ENCODE measurements around the gene SPC24. TPM values are rescaled to one million over a fixed set of nuclear protein-coding genes. Genes with fewer than 3 reads are reported as not detected.

The SPC24 gene
- total and polyA plus RNA-seq, 9 of the 15 experiments (the other 6 are each of a cell fraction or from before 2014, with no cell fraction given), result 18.2 to 154 (median 60.9) TPM

DNA sequence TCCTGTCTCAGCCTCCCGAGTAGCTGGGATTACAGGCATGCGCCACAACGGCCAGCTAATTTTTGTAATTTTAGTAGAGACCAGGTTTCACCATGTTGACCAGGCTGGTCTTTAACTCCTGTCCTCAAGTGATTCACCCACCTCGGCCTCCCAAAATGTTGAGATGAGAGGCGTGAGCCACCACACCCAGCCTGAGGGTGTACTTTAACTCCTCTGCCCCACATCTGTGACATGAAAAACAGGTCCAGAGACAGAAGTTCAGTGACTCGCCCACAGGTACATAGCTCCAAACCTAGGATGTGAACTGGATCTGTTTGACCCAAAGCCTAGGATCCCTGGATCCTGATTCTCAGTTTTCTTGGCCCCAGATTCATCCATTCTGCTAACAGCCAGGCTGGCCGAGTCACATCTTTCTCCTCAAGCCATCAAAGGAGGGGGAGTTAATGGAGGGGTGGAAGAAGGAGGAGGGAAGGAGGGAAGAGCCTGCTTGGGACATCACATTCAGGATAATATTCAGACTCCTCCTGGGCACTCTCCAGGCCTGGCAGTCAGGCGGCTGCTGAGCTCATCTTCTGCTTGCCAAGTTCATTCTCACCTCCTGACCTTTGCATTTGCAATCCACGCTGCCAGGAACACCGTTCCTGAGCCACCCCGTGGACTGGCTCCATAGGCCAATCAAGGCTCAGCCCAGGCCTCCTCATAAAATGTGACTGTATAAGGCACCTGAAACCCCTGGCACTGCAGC, 3.1 kb downstream of the SPC24 start:
- H3K4me3 ChIP-seq, result no peak overlapping the region
- H3K27ac ChIP-seq (ENCODE audit: extremely low read depth, low read depth, low read length), result no peak overlapping the region; the same call in 2 of the 3 replicates
- intact Hi-C loops (cut with micrococcal nuclease) (no loop called here), in situ Hi-C loops (cut with MboI) (no loop called here)
- no peaks in the 10 kb centered on the region for H3K27me3 ChIP-seq (ENCODE audit: control insufficient read depth in 2 of 2, insufficient read depth in 2 of 2, low read length in 2 of 2)
- POLR2A ChIA-PET, result interaction anchor here (0.9 to 8.1 kb wide), 3 partner anchors 8 to 14 kb away, joined by 3 to 52 read pairs (median 7); no protein-coding TSS in a partner anchor
- no peak for DNase-seq (ENCODE audit: extremely low read depth in 1 of 4, low spot score in 3 of 4)
- peaks cover 7 to 18% of the 10 kb centered on the region in 2 experiments; a peak in 4 of 5 replicates for H3K4me1 ChIP-seq (replicated peaks in 1 of 2; ENCODE audit: control insufficient read depth in 2 of 2, insufficient read depth in 2 of 2, low read length in 2 of 2)
- no peaks in the 10 kb centered on the region; the same call in 1 of the 2 replicates for H4K20me1 ChIP-seq (replicated peaks; ENCODE audit: control insufficient read depth, insufficient read depth, low read length)
- TF ChIP-seq SREBF1 (IDR thresholded peaks at IDR 0.05; ENCODE audit: borderline replicate concordance, low read depth, low read length) (no peak), STAG1 (CRISPR knock-in tag; IDR thresholded peaks at IDR 0.05; ENCODE audit: borderline replicate concordance) (0 out of 2 replicates have a peak, but pooled peaks have one; percentile 4)
- peak overlapping the region in 1 of 2 experiments; percentile 14; a peak in 1 of 4 replicates for H3K9ac ChIP-seq (ENCODE audit: insufficient read depth in 1 of 2, low read depth in 2 of 2, low read length in 2 of 2)
- no peak overlapping the region for H2AFZ ChIP-seq (ENCODE audit: low read depth, low read length)
- FAIRE-seq, result no peak
- 93% methylated on average over 11 of the region's 11 CpGs for WGBS (ENCODE audit: insufficient coverage, low coverage, missing lambda C conversion rate)
- peak overlapping the region; percentile 3; the same call in 1 of the 2 replicates for H3K4me2 ChIP-seq (ENCODE audit: insufficient read depth, low read length)
- peaks cover 42% of the 10 kb centered on the region; the same call in 2 of the 3 replicates for H3K36me3 ChIP-seq (ENCODE audit: control insufficient read depth, insufficient read depth, low read length)
- no peaks in the 10 kb centered on the region for H3K9me1 ChIP-seq (ENCODE audit: control insufficient read depth, insufficient read depth, low read length)
- H3K79me2 ChIP-seq (ENCODE audit: control insufficient read depth, insufficient read depth, low read length), result peaks cover 46% of the 10 kb centered on the region
- ATAC-seq, result no peak
- BruUV-seq (replicated peaks), result TSS peak; percentile 33
- H3K9me3 ChIP-seq (replicated peaks; ENCODE audit: control insufficient read depth, insufficient read depth, low read depth, low read length), result no peaks in the 10 kb centered on the region
- CTCF ChIA-PET (ENCODE audit: low intra/inter-chr PET ratio), result no interaction called here

- POLR2A ChIA-PET, result interaction anchor here (0.6 to 8.1 kb wide), 2 partner anchors 7 to 22 kb away, joined by 3 to 52 read pairs; no protein-coding TSS in a partner anchor
- Histone ChIP-seq H4K20me1 (replicated peaks; ENCODE audit: control insufficient read depth, insufficient read depth, low read length) (no peaks in the 10 kb centered on the region; the same call in 1 of the 2 replicates), H3K9me1 (ENCODE audit: control insufficient read depth, insufficient read depth, low read length) (no peaks in the 10 kb centered on the region), H3K36me3 (ENCODE audit: control insufficient read depth, insufficient read depth, low read length) (peaks cover 52% of the 10 kb centered on the region; the same call in 2 of the 3 replicates), H3K27me3 (ENCODE audit: control insufficient read depth in 2 of 2, insufficient read depth in 2 of 2, low read length in 2 of 2) (no peaks in the 10 kb centered on the region), H3K9me3 (replicated peaks; ENCODE audit: control insufficient read depth, insufficient read depth, low read depth, low read length) (no peaks in the 10 kb centered on the region), H3K9ac (ENCODE audit: insufficient read depth in 1 of 2, low read depth in 2 of 2, low read length in 2 of 2) (peak overlapping the region in 1 of 2 experiments; percentile 82; a peak in 2 of 4 replicates), H3K79me2 (ENCODE audit: control insufficient read depth, insufficient read depth, low read length) (peaks cover 46% of the 10 kb centered on the region), H3K4me2 (ENCODE audit: insufficient read depth, low read length) (no peak overlapping the region), H3K4me1 (replicated peaks in 1 of 2; ENCODE audit: control insufficient read depth in 2 of 2, insufficient read depth in 2 of 2, low read length in 2 of 2) (peaks cover 4 to 18% of the 10 kb centered on the region in 2 experiments; a peak in 4 of 5 replicates), H3K4me3 (no peak overlapping the region), H2AFZ (ENCODE audit: low read depth, low read length) (no peak overlapping the region), H3K27ac (ENCODE audit: extremely low read depth, low read depth, low read length) (no peak overlapping the region)
- 91% methylated on average over 7 of the region's 7 CpGs for WGBS (ENCODE audit: insufficient coverage, low coverage, missing lambda C conversion rate)
- in situ Hi-C loops (cut with MboI) (no loop called here), intact Hi-C loops (cut with micrococcal nuclease) (no loop called here)
- DNase-seq (ENCODE audit: extremely low read depth in 1 of 4, low spot score in 3 of 4), result no peak
- ATAC-seq, result no peak
- no peak for FAIRE-seq
- no TSS peak for BruUV-seq (replicated peaks)
- CTCF ChIA-PET (ENCODE audit: low intra/inter-chr PET ratio), result no interaction called here
- TF ChIP-seq SREBF1 (IDR thresholded peaks at IDR 0.05; ENCODE audit: borderline replicate concordance, low read depth, low read length) (no peak), NR4A1 (CRISPR knock-in tag; IDR thresholded peaks at IDR 0.05) (no peak), NR4A1 (tag; IDR thresholded peaks at IDR 0.05) (no peak), SMAD2 (IDR thresholded peaks at IDR 0.05; ENCODE audit: low read depth, low read length) (no peak), PURB (CRISPR knock-in tag; IDR thresholded peaks at IDR 0.05; ENCODE audit: low read depth) (no peak), POLR2G (IDR thresholded peaks at IDR 0.05; ENCODE audit: low read depth, low read length) (0 out of 2 replicates have a peak, but pooled peaks have one; percentile 16), MCM2 (IDR thresholded peaks at IDR 0.05; ENCODE audit: low read depth) (no peak), RBM34 (IDR thresholded peaks at IDR 0.05; ENCODE audit: borderline replicate concordance, insufficient read depth, low read length) (no peak), ZNF395 (CRISPR knock-in tag; IDR thresholded peaks at IDR 0.05) (no peak), CBX1 (IDR thresholded peaks at IDR 0.05; ENCODE audit: low read depth) (no peak), SIN3B (IDR thresholded peaks at IDR 0.05; ENCODE audit: low read depth) (no peak)
- TF ChIP-seq, protein P1, sequence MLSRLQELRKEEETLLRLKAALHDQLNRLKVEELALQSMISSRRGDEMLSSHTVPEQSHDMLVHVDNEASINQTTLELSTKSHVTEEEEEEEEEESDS (CRISPR knock-in tag; IDR thresholded peaks at IDR 0.05), result no peak
Measured at GRCh38 chr19:11151181-11151580, 4.4 kb downstream of the SPC24 start.
